Common myeloid progenitor, CD34-positive (primary cell): ENCODE results near the gene ADARB1.

Experiments
- CTCF ChIA-PET: fragments of 350-600 bp; sonication (Branson Sonifier 250); formaldehyde crosslinking; loops from one replicate; lab custom pipeline; 2021; ENCODE audit warnings: antibody characterized with exemption; lab: Charles Lee
- POLR2A ChIA-PET: fragments of 350-600 bp; sonication (Branson Sonifier 250); formaldehyde crosslinking; loops from one replicate; lab custom pipeline; 2021; ENCODE audit warnings: antibody characterized with exemption; lab: Charles Lee
- DNase-seq, 3 donors: peaks; one replicate each; pipeline versions ENCODE4 v3.0.0 to v3.0.0-alpha.2; 2013
- H3K27ac ChIP-seq, 2 experiments: 1 replicate in 1 of 2; 2 replicates in 1 of 2; pipeline ENCODE4 v1.7.0; 2013; ENCODE audit warnings: inconsistent platforms in 2 of 2, low read length in 2 of 2, mild to moderate bottlenecking in 2 of 2, low read depth in 1 of 2, moderate library complexity in 1 of 2; ENCODE audit not compliant: severe bottlenecking in 2 of 2, insufficient read depth in 1 of 2, poor library complexity in 1 of 2
- H3K27me3 ChIP-seq, 5 experiments: replicated peaks in 2 of 5; 1 replicate in 3 of 5; 2 replicates in 2 of 5; pipeline versions ENCODE4 v1.6.1 to v1.7.0; 2013; ENCODE audit warnings: low read length in 4 of 5, mild to moderate bottlenecking in 2 of 5, moderate library complexity in 2 of 5, inconsistent platforms in 1 of 5; ENCODE audit not compliant: insufficient read depth in 5 of 5, control insufficient read depth in 4 of 5
- H3K36me3 ChIP-seq, 4 experiments: 1 replicate in 2 of 4; 2 replicates in 2 of 4; pipeline versions ENCODE4 v1.6.1 to v1.7.0; 2013; ENCODE audit warnings: low read length in 3 of 4, control low read depth in 1 of 4, mild to moderate bottlenecking in 1 of 4; ENCODE audit not compliant: control insufficient read depth in 4 of 4, insufficient read depth in 4 of 4
- H3K4me1 ChIP-seq, 4 experiments: 1 replicate in 3 of 4; 2 replicates in 1 of 4; pipeline versions ENCODE4 v1.6.1 to v1.7.1; 2013; ENCODE audit warnings: low read length in 3 of 4, mild to moderate bottlenecking in 3 of 4, control low read depth in 1 of 4, inconsistent platforms in 1 of 4, moderate library complexity in 1 of 4; ENCODE audit not compliant: control insufficient read depth in 4 of 4, insufficient read depth in 4 of 4; ENCODE audit errors: control extremely low read depth in 1 of 4
- H3K4me3 ChIP-seq, 7 experiments: 1 replicate in 4 of 7; 2 replicates in 3 of 7; pipeline versions ENCODE4 v1.5.1 to v1.7.0; 2013; ENCODE audit warnings: mild to moderate bottlenecking in 7 of 7, low read length in 6 of 7, moderate library complexity in 6 of 7, inconsistent platforms in 2 of 7, low read depth in 2 of 7, control low read depth in 1 of 7; ENCODE audit not compliant: insufficient read depth in 4 of 7, control insufficient read depth in 1 of 7; ENCODE audit errors: extremely low read depth in 1 of 7
- H3K9me3 ChIP-seq, 5 experiments: 1 replicate in 4 of 5; 2 replicates in 1 of 5; pipeline versions ENCODE4 v1.6.1 to v1.7.1; 2013; ENCODE audit warnings: low read length in 4 of 5, mild to moderate bottlenecking in 2 of 5, inconsistent platforms in 1 of 5, low read depth in 1 of 5, moderate library complexity in 1 of 5; ENCODE audit not compliant: control insufficient read depth in 4 of 5, insufficient read depth in 2 of 5; ENCODE audit errors: control extremely low read depth in 1 of 5
- whole genome bisulfite sequencing: methylation state at CpG from one replicate; pipeline ENCODE4 v1.1.5; 2013; ENCODE audit not compliant: insufficient coverage; 5-methylcytosine and 5-hydroxymethylcytosine counted together

Gene ADARB1

GRCh38 chr21:45167796-45168222 lies 93.4 kb downstream of the ADARB1 start:
- Histone ChIP-seq H3K27me3 (no peaks in the 10 kb centered on the region), H3K4me1 (peaks cover 3 to 42% (median 26%) of the 10 kb centered on the region in 4 experiments), H3K27ac (peak overlapping the region in 1 of 2 experiments; percentile 65), H3K4me3 (peak overlapping the region in 2 of 7 experiments; percentile 38 to 60), H3K9me3 (no peaks in the 10 kb centered on the region), H3K36me3 (peaks cover 0 to 9% (median 2%) of the 10 kb centered on the region in 4 experiments)
- WGBS, result 10% methylated on average over 3 of the region's 6 CpGs
- CTCF ChIA-PET, result interaction anchor here (0.6 to 4.4 kb wide), 6 partner anchors 15 to 189 kb away, joined by 3 to 22 read pairs (median 5); no protein-coding TSS in a partner anchor
- POLR2A ChIA-PET, result no interaction called here
- DNase-seq, result peak in 2 of 3 donors; percentile 60 to 64

- peak overlapping the region in 1 of 7 experiments; percentile 35 for H3K4me3 ChIP-seq
- H3K27ac ChIP-seq, result peak overlapping the region in 1 of 2 experiments; percentile 9
- H3K9me3 ChIP-seq, result no peaks in the 10 kb centered on the region
- H3K36me3 ChIP-seq, result peaks cover 0 to 10% (median 2%) of the 10 kb centered on the region in 4 experiments
- POLR2A ChIA-PET, result no interaction called here
- CTCF ChIA-PET, result interaction anchor here (0.6 to 4.4 kb wide), 6 partner anchors 14 to 188 kb away, joined by 3 to 22 read pairs (median 6); no protein-coding TSS in a partner anchor
- H3K4me1 ChIP-seq, result peaks cover 3 to 42% (median 26%) of the 10 kb centered on the region in 4 experiments
- no peaks in the 10 kb centered on the region for H3K27me3 ChIP-seq
- 78% methylated on average over 4 of the region's 7 CpGs for WGBS
- DNase-seq, result peak in 1 of 3 donors; percentile 17
These were observed 94.1 kb downstream of the ADARB1 start for GRCh38 chr21:45168522-45168921.

GRCh38 chr21:45169001-45169400 lies 94.6 kb downstream of the ADARB1 start:
- H3K4me1 ChIP-seq, result peaks cover 3 to 42% (median 26%) of the 10 kb centered on the region in 4 experiments
- WGBS, result 7% methylated on average over 4 of the region's 7 CpGs
- peak overlapping the region in 2 of 7 experiments; percentile 35 to 38 for H3K4me3 ChIP-seq
- CTCF ChIA-PET, result interaction anchor here (1.3 to 4.4 kb wide), 5 partner anchors 14 to 122 kb away, joined by 4 to 22 read pairs (median 7); no protein-coding TSS in a partner anchor
- H3K9me3 ChIP-seq, result no peaks in the 10 kb centered on the region
- POLR2A ChIA-PET, result interaction anchor here (1.2 kb wide), 1 partner anchor 17 kb away, joined by 4 read pairs; no protein-coding TSS in a partner anchor
- no peaks in the 10 kb centered on the region for H3K27me3 ChIP-seq
- peak overlapping the region in 1 of 2 experiments; percentile 9 for H3K27ac ChIP-seq
- DNase-seq, result peak; percentile 39 to 90 (median 84)
- H3K36me3 ChIP-seq, result peaks cover 0 to 10% (median 2%) of the 10 kb centered on the region in 4 experiments

GRCh38 chr21:45169682-45170081 lies 95.3 kb downstream of the ADARB1 start:
- Histone ChIP-seq H3K4me3 (peak overlapping the region in 2 of 7 experiments; percentile 35 to 38), H3K36me3 (peaks cover 0 to 10% (median 2%) of the 10 kb centered on the region in 4 experiments), H3K4me1 (peaks cover 3 to 42% (median 26%) of the 10 kb centered on the region in 4 experiments), H3K9me3 (no peaks in the 10 kb centered on the region), H3K27me3 (no peaks in the 10 kb centered on the region), H3K27ac (peak overlapping the region in 1 of 2 experiments; percentile 9)
- WGBS, result 73% methylated on average over 5 of the region's 6 CpGs
- POLR2A ChIA-PET, result interaction anchor here (1.2 kb wide), 1 partner anchor 18 kb away, joined by 4 read pairs; no protein-coding TSS in a partner anchor
- CTCF ChIA-PET, result interaction anchor here (1.3 to 4.4 kb wide), 3 partner anchors 16 to 33 kb away, joined by 7 to 22 read pairs (median 18); no protein-coding TSS in a partner anchor
- DNase-seq, result no peak

- POLR2A ChIA-PET, result no interaction called here
These were observed 96.6 kb downstream of the ADARB1 start for GRCh38 chr21:45170987-45171386.

GRCh38 chr21:45172420-45172819 lies 98.0 kb downstream of the ADARB1 start:
- 100% methylated on average over 10 of the region's 10 CpGs for WGBS
- Histone ChIP-seq H3K4me3 (no peak overlapping the region), H3K4me1 (peaks cover 3 to 37% (median 25%) of the 10 kb centered on the region in 4 experiments), H3K27me3 (no peaks in the 10 kb centered on the region), H3K9me3 (no peaks in the 10 kb centered on the region), H3K27ac (no peak overlapping the region), H3K36me3 (peaks cover 2 to 25% (median 9%) of the 10 kb centered on the region in 4 experiments)
- ChIA-PET CTCF (no interaction called here), POLR2A (no interaction called here)
- DNase-seq, result no peak

More at GRCh38 chr21:45170987-45171386, 96.6 kb downstream of the ADARB1 start:
- H3K36me3 ChIP-seq, result peaks cover 0 to 14% (median 4%) of the 10 kb centered on the region in 4 experiments
- H3K4me3 ChIP-seq, result no peak overlapping the region
- CTCF ChIA-PET, result interaction anchor here (0.9 kb wide), 1 partner anchor 43 kb away, joined by 3 read pairs; no protein-coding TSS in a partner anchor
- WGBS, result 94% methylated on average over 5 of the region's 8 CpGs
- H3K4me1 ChIP-seq, result peaks cover 3 to 42% (median 26%) of the 10 kb centered on the region in 4 experiments
- H3K27me3 ChIP-seq, result no peaks in the 10 kb centered on the region
- H3K27ac ChIP-seq, result no peak overlapping the region
- no peaks in the 10 kb centered on the region for H3K9me3 ChIP-seq
- DNase-seq, result no peak
